Choroid plexus epithelial cell (primary cell): ENCODE data around the gene ARHGAP31.

Experiments used
- DNase-seq: peaks from one replicate; pipeline ENCODE4 v3.0.0-alpha.2; 2010; ENCODE audit warnings: low read depth
- H3K4me3 ChIP-seq: 2 replicates; pipeline ENCODE4 v1.5.1; 2011; ENCODE audit warnings: low read depth, mild to moderate bottlenecking, control low read depth, low read length, moderate library complexity
- TF ChIP-seq, protein P1 (sequence below): conservative IDR thresholded peaks from 2 replicates; pipeline ENCODE4 v1.5.1; 2011; ENCODE audit warnings: low read depth, mild to moderate bottlenecking, control low read depth, inconsistent platforms, low read length, moderate library complexity

Gene ARHGAP31

GRCh38 chr3:119338754-119339153 lies 44.6 kb downstream of the ARHGAP31 start:
- TF ChIP-seq, protein P1, sequence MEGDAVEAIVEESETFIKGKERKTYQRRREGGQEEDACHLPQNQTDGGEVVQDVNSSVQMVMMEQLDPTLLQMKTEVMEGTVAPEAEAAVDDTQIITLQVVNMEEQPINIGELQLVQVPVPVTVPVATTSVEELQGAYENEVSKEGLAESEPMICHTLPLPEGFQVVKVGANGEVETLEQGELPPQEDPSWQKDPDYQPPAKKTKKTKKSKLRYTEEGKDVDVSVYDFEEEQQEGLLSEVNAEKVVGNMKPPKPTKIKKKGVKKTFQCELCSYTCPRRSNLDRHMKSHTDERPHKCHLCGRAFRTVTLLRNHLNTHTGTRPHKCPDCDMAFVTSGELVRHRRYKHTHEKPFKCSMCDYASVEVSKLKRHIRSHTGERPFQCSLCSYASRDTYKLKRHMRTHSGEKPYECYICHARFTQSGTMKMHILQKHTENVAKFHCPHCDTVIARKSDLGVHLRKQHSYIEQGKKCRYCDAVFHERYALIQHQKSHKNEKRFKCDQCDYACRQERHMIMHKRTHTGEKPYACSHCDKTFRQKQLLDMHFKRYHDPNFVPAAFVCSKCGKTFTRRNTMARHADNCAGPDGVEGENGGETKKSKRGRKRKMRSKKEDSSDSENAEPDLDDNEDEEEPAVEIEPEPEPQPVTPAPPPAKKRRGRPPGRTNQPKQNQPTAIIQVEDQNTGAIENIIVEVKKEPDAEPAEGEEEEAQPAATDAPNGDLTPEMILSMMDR, result no peak
- DNase-seq, result no peak
- no peak overlapping the region for H3K4me3 ChIP-seq

DNA sequence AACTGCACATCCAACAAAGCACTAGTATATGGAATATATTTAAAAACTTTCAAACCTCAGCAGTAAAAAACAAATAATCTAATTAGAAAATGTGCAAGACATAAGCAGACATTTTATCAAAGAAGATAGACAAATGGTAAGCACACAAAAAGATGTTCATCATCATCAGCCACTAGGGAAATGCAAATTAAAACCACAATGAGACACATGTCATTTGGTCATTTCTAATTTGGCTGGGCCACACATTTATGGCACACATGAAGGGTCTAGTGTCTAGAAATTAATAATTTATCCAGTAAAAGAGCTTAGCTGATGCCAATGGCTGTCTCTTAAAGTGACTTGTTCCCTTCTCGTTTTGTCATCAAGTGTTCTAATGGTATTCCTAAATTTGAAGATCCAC lies 45.8 kb downstream of the ARHGAP31 start:
- DNase-seq, result no peak
- TF ChIP-seq, protein P1, result no peak
- no peak overlapping the region for H3K4me3 ChIP-seq

DNA sequence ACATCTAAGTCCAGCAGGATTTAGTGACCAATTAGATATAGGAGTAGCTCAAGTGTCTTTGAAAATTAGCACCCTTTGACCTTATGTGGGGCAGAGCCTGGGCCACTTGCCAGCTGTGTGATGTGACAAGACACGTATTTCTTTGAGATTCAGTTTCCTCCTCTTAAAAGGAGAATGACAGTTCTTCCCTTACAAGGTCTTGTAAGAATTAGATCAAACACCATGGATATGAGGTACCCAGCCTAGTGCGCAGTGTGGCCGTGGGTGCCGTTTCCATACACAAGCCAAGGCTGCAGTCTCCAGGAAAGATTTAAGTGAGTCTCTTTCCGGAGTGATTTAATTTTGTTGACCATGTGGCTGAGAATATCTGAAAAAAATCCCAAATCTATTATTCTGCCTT lies 46.3 kb downstream of the ARHGAP31 start:
- no peak overlapping the region for H3K4me3 ChIP-seq
- no peak for DNase-seq
- TF ChIP-seq, protein P1, result no peak

DNA sequence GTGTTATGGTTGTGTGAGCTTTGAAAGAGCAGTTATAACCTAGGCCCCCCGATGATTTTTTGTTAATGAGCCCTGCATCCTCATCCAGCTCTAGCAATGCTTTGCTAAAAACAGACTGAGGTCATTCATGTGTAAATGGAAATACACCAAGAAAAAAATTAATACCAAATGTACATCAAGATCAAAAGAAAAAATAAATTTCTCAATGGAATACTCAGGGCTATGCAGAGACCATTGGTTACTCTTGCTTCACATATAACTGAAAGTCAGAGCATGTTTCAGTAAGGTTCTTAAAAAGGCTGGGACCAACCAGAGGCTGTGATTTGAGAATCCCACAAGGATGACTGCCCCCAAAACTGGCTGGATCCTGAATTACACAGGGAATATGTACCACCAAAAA lies 48.0 kb downstream of the ARHGAP31 start:
- TF ChIP-seq, protein P1, result no peak
- no peak overlapping the region for H3K4me3 ChIP-seq
- no peak for DNase-seq

GRCh38 chr3:119343719-119344118 lies 49.5 kb downstream of the ARHGAP31 start:
- DNase-seq, result no peak
- TF ChIP-seq, protein P1, result no peak
- no peak overlapping the region for H3K4me3 ChIP-seq

- TF ChIP-seq, protein P1, result peak; percentile 20
- peak; percentile 53 for DNase-seq
- no peak overlapping the region for H3K4me3 ChIP-seq
These were observed 51.9 kb downstream of the ARHGAP31 start for GRCh38 chr3:119346076-119346496.

GRCh38 chr3:119347036-119347435 lies 52.9 kb downstream of the ARHGAP31 start:
- TF ChIP-seq, protein P1, result no peak
- DNase-seq, result no peak
- H3K4me3 ChIP-seq, result no peak overlapping the region
